Measurements from ENCODE around the gene PCDHGB5. TPM values are rescaled to one million over a fixed set of nuclear protein-coding genes. Genes with fewer than 3 reads are reported as not detected.

PCDHGB5 gene
- total RNA-seq, 1 donor from 2014 or later = 6.5 TPM

- TF ChIP-seq, protein P1, sequence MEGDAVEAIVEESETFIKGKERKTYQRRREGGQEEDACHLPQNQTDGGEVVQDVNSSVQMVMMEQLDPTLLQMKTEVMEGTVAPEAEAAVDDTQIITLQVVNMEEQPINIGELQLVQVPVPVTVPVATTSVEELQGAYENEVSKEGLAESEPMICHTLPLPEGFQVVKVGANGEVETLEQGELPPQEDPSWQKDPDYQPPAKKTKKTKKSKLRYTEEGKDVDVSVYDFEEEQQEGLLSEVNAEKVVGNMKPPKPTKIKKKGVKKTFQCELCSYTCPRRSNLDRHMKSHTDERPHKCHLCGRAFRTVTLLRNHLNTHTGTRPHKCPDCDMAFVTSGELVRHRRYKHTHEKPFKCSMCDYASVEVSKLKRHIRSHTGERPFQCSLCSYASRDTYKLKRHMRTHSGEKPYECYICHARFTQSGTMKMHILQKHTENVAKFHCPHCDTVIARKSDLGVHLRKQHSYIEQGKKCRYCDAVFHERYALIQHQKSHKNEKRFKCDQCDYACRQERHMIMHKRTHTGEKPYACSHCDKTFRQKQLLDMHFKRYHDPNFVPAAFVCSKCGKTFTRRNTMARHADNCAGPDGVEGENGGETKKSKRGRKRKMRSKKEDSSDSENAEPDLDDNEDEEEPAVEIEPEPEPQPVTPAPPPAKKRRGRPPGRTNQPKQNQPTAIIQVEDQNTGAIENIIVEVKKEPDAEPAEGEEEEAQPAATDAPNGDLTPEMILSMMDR (conservative IDR thresholded peaks at IDR 0.05; ENCODE audit: low read depth, low read length) = no peak
- no peak overlapping the region for H3K4me3 ChIP-seq (ENCODE audit: low read depth, low read length)
- no peak for DNase-seq (ENCODE audit: low read depth)
Observed at GRCh38 chr5:141440341-141440740, 42.6 kb downstream of the PCDHGB5 start.

DNA sequence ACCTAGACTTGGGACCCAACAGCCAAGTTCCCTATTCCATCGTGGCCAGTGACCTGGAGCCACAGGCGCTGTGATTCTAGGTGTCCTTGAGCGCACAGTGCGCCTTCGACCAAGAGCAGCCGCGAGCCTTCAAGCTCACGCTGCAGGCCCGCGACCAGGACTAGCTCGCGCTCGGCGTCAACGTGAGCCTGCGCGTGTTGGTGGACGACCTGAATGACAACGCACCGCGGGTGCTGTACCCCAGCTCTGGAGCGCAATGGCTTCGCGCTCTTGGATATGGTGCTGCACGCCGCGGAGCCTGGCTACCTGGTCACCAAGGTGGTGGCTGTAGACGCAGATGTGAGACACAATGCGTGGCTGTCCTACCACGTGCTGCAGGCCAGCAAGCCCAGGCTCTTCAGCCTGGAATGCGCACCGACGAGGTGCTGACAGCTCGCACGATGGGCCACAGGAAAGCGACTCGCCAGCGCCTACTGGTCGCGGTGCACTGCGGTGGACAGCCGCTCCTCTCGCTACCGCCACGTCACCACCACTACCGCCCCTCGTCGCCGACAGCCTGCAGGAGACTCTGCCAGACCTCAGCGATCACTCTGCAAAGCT is 43.9 kb downstream of the PCDHGB5 start:
- no peak for DNase-seq (ENCODE audit: low read depth)
- H3K4me3 ChIP-seq (ENCODE audit: low read depth, low read length) = no peak overlapping the region
- TF ChIP-seq, protein P1 (conservative IDR thresholded peaks at IDR 0.05; ENCODE audit: low read depth, low read length) = no peak

Other genes starting within 250 kb of the PCDHGB5 start
- gene PCDHB6, start 247.9 kb upstream of the PCDHGB5 start, total RNA-seq = not detected in 2 replicates
- not detected in 2 replicates for gene PCDHB7, start 225.3 kb upstream of the PCDHGB5 start, total RNA-seq
- gene PCDHB8, start 220.2 kb upstream of the PCDHGB5 start, total RNA-seq = not detected in 2 replicates
- gene PCDHB16, start 215.6 kb upstream of the PCDHGB5 start, total RNA-seq = under 0.01 and 0.07 TPM in 2 replicates
- not detected in 2 replicates for gene PCDHB9, start 210.8 kb upstream of the PCDHGB5 start, total RNA-seq
- gene PCDHB10, start 205.6 kb upstream of the PCDHGB5 start, total RNA-seq = under 0.01 TPM in 1 of 2 replicates, not detected in the other
- gene PCDHB11, start 198.3 kb upstream of the PCDHGB5 start, total RNA-seq = 0.06 and 0.07 TPM in 2 replicates
- gene PCDHB12, start 189.2 kb upstream of the PCDHGB5 start, total RNA-seq = not detected in 2 replicates
- 0.23 and 0.29 TPM in 2 replicates for gene PCDHB13, start 184.0 kb upstream of the PCDHGB5 start, total RNA-seq
- under 0.01 and 0.23 TPM in 2 replicates for gene PCDHB14, start 174.6 kb upstream of the PCDHGB5 start, total RNA-seq
- gene PCDHB15, start 152.6 kb upstream of the PCDHGB5 start, total RNA-seq = 0.07 and 0.29 TPM in 2 replicates
- 0.29 TPM in 1 of 2 replicates, not detected in the other for gene SLC25A2, start 93.9 kb upstream of the PCDHGB5 start, total RNA-seq
- 40.6 and 41.0 TPM in 2 replicates for gene TAF7, start 77.2 kb upstream of the PCDHGB5 start, total RNA-seq
- gene PCDHGA1, start 67.4 kb upstream of the PCDHGB5 start, total RNA-seq = 0.29 and 0.75 TPM in 2 replicates
- gene PCDHGA2, start 59.2 kb upstream of the PCDHGB5 start, total RNA-seq = 0.23 and 0.72 TPM in 2 replicates
- gene PCDHGA3, start 54.1 kb upstream of the PCDHGB5 start, total RNA-seq = 0.36 and 0.52 TPM in 2 replicates
- gene PCDHGB1, start 47.8 kb upstream of the PCDHGB5 start, total RNA-seq = 0.12 and 0.29 TPM in 2 replicates
- 0.22 and 0.92 TPM in 2 replicates for gene PCDHGA4, start 42.9 kb upstream of the PCDHGB5 start, total RNA-seq
- gene PCDHGB2, start 38.0 kb upstream of the PCDHGB5 start, total RNA-seq = 0.43 and 0.98 TPM in 2 replicates
- gene PCDHGA5, start 33.8 kb upstream of the PCDHGB5 start, total RNA-seq = 0.14 and 0.63 TPM in 2 replicates
- gene PCDHGB3, start 27.7 kb upstream of the PCDHGB5 start, total RNA-seq = 0.14 and 1.1 TPM in 2 replicates
- 0.35 and 0.36 TPM in 2 replicates for gene PCDHGA6, start 24.1 kb upstream of the PCDHGB5 start, total RNA-seq
- 0.23 and 0.29 TPM in 2 replicates for gene PCDHGA7, start 15.2 kb upstream of the PCDHGB5 start, total RNA-seq
- 1.7 and 4.7 TPM in 2 replicates for gene PCDHGB4, start 10.2 kb upstream of the PCDHGB5 start, total RNA-seq
- gene PCDHGA8, start 5.3 kb upstream of the PCDHGB5 start, total RNA-seq = 0.14 and 1.0 TPM in 2 replicates
- 1.1 and 1.9 TPM in 2 replicates for gene PCDHGA9, start 4.8 kb downstream of the PCDHGB5 start, total RNA-seq
- 1.4 and 3.4 TPM in 2 replicates for gene PCDHGB6, start 10.1 kb downstream of the PCDHGB5 start, total RNA-seq
- 0.58 and 1.9 TPM in 2 replicates for gene PCDHGA10, start 15.0 kb downstream of the PCDHGB5 start, total RNA-seq
- 0.65 and 2.8 TPM in 2 replicates for gene PCDHGB7, start 19.7 kb downstream of the PCDHGB5 start, total RNA-seq
- 2.6 and 2.7 TPM in 2 replicates for gene PCDHGA11, start 23.1 kb downstream of the PCDHGB5 start, total RNA-seq
- 1.8 and 1.9 TPM in 2 replicates for gene PCDHGA12, start 32.6 kb downstream of the PCDHGB5 start, total RNA-seq
- gene PCDHGC3, start 78.0 kb downstream of the PCDHGB5 start, total RNA-seq = 9.8 and 23.2 TPM in 2 replicates
- gene PCDHGC4, start 87.1 kb downstream of the PCDHGB5 start, total RNA-seq = 0.07 and 0.46 TPM in 2 replicates
- 0.06 TPM in 1 of 2 replicates, not detected in the other for gene PCDHGC5, start 91.1 kb downstream of the PCDHGB5 start, total RNA-seq
- 94.0 and 101 TPM in 2 replicates for gene DIAPH1, start 221.1 kb downstream of the PCDHGB5 start, total RNA-seq
- gene HDAC3, start 238.9 kb downstream of the PCDHGB5 start, total RNA-seq = 55.2 and 64.8 TPM in 2 replicates
- gene RELL2, start 239.1 kb downstream of the PCDHGB5 start, total RNA-seq = 3.3 and 10.3 TPM in 2 replicates